ENCODE results near the gene HOXC5. TPM values are rescaled to one million over a fixed set of nuclear protein-coding genes. Genes with fewer than 3 reads are reported as not detected.
A peak's percentile ranks its signal among the peaks of the same experiment; 100 is the strongest.

Gene HOXC5
- total and polyA plus RNA-seq, 2 donors (not counting 1 experiment from before 2014, with no cell fraction given), result not detected

GRCh38 chr12:54029529-54030441 is 3.1 kb upstream of the HOXC5 start:
- no peak overlapping the region for H2AFZ ChIP-seq (ENCODE audit: insufficient read depth, low read depth, low read length, poor library complexity, severe bottlenecking)
- peaks cover 0 to 96% (median 78%) of the 10 kb centered on the region in 4 experiments for H3K27me3 ChIP-seq (replicated peaks in 1 of 4; ENCODE audit: control extremely low read depth in 1 of 4, control insufficient read depth in 3 of 4, insufficient read depth in 4 of 4, low read length in 3 of 4)
- no peak overlapping the region for H3K4me3 Mint-ChIP-seq
- H3K4me1 Mint-ChIP-seq, result peaks cover 30% of the 10 kb centered on the region
- TF ChIP-seq EZH2 (IDR thresholded peaks at IDR 0.05; ENCODE audit: borderline replicate concordance, insufficient read depth, low read depth, low read length, poor library complexity, severe bottlenecking), result no peak
- TF ChIP-seq, protein P1, sequence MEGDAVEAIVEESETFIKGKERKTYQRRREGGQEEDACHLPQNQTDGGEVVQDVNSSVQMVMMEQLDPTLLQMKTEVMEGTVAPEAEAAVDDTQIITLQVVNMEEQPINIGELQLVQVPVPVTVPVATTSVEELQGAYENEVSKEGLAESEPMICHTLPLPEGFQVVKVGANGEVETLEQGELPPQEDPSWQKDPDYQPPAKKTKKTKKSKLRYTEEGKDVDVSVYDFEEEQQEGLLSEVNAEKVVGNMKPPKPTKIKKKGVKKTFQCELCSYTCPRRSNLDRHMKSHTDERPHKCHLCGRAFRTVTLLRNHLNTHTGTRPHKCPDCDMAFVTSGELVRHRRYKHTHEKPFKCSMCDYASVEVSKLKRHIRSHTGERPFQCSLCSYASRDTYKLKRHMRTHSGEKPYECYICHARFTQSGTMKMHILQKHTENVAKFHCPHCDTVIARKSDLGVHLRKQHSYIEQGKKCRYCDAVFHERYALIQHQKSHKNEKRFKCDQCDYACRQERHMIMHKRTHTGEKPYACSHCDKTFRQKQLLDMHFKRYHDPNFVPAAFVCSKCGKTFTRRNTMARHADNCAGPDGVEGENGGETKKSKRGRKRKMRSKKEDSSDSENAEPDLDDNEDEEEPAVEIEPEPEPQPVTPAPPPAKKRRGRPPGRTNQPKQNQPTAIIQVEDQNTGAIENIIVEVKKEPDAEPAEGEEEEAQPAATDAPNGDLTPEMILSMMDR (IDR thresholded peaks at IDR 0.05), result no peak
- H3K4me2 ChIP-seq (replicated peaks; ENCODE audit: low read depth, low read length, poor library complexity, severe bottlenecking), result peak overlapping the region; percentile 18
- no peaks in the 10 kb centered on the region for H3K36me3 ChIP-seq (replicated peaks in 1 of 2; ENCODE audit: control extremely low read depth in 1 of 2, control insufficient read depth in 1 of 2, extremely low read depth in 1 of 2, insufficient read depth in 2 of 2, low read length in 1 of 2)
- peaks cover 0 to 51% (median 6%) of the 10 kb centered on the region in 3 donors for H3K9me3 ChIP-seq (ENCODE audit: control extremely low read depth in 1 of 3, control insufficient read depth in 2 of 3, insufficient read depth in 1 of 3, low read length in 2 of 3)
- H3K27ac ChIP-seq (ENCODE audit: low read length in 2 of 2), result no peak overlapping the region
- peak; percentile 39 for DNase-seq
- ATAC-seq (ENCODE audit: low read depth), result no peak
- no peak overlapping the region for H3K9ac ChIP-seq (ENCODE audit: low read length)
- POLR2A ChIA-PET, result no interaction called here
- H3K9me3 Mint-ChIP-seq (ENCODE audit: insufficient read depth), result no peaks in the 10 kb centered on the region
- peaks cover 70% of the 10 kb centered on the region for H3K27me3 Mint-ChIP-seq
- no peak overlapping the region for H3K27ac Mint-ChIP-seq
- CTCF ChIA-PET, result interaction anchor here (0.7 to 4.3 kb wide), 8 partner anchors 19 to 183 kb away, joined by 3 to 151 read pairs (median 3); partner anchors contain the start of genes HOXC8 and SMUG1
- intact Hi-C loops (cut with micrococcal nuclease), result loop anchor here (5.0 kb wide), 2 partner anchors 32 to 62 kb away; no protein-coding TSS in a partner anchor
- 24% methylated on average over 37 of the region's 53 CpGs for WGBS (ENCODE audit: insufficient coverage)
- no peaks in the 10 kb centered on the region for H3K79me2 ChIP-seq (ENCODE audit: control insufficient read depth, insufficient read depth, low read length)
- H3K4me3 ChIP-seq (ENCODE audit: control extremely low read depth in 1 of 5, extremely low read depth in 1 of 5, insufficient read depth in 1 of 5, low read depth in 2 of 5, low read length in 4 of 5), result no peak overlapping the region
- H4K20me1 ChIP-seq (ENCODE audit: control insufficient read depth, insufficient read depth, low read length, poor library complexity, severe bottlenecking), result no peaks in the 10 kb centered on the region
- peaks cover 27 to 52% of the 10 kb centered on the region in 2 donors for H3K4me1 ChIP-seq (ENCODE audit: control insufficient read depth in 2 of 2, insufficient read depth in 2 of 2, low read length in 2 of 2)

DNA sequence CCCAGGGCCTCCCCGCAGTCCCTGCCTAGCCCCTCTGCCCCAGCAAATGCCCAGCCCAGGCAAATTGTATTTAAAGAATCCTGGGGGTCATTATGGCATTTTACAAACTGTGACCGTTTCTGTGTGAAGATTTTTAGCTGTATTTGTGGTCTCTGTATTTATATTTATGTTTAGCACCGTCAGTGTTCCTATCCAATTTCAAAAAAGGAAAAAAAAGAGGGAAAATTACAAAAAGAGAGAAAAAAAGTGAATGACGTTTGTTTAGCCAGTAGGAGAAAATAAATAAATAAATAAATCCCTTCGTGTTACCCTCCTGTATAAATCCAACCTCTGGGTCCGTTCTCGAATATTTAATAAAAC is 2.4 kb upstream of the HOXC5 start:
- Histone ChIP-seq H3K4me1 (ENCODE audit: control insufficient read depth in 2 of 2, insufficient read depth in 2 of 2, low read length in 2 of 2) (peaks cover 28 to 55% of the 10 kb centered on the region in 2 donors), H3K4me3 (ENCODE audit: control extremely low read depth in 1 of 5, extremely low read depth in 1 of 5, insufficient read depth in 1 of 5, low read depth in 2 of 5, low read length in 4 of 5) (no peak overlapping the region), H3K9me3 (ENCODE audit: control extremely low read depth in 1 of 3, control insufficient read depth in 2 of 3, insufficient read depth in 1 of 3, low read length in 2 of 3) (peaks cover 0 to 55% (median 6%) of the 10 kb centered on the region in 3 donors), H3K27ac (ENCODE audit: low read length in 2 of 2) (no peak overlapping the region), H3K4me2 (replicated peaks; ENCODE audit: low read depth, low read length, poor library complexity, severe bottlenecking) (no peak overlapping the region), H3K79me2 (ENCODE audit: control insufficient read depth, insufficient read depth, low read length) (no peaks in the 10 kb centered on the region), H4K20me1 (ENCODE audit: control insufficient read depth, insufficient read depth, low read length, poor library complexity, severe bottlenecking) (no peaks in the 10 kb centered on the region), H3K9ac (ENCODE audit: low read length) (no peak overlapping the region), H3K36me3 (replicated peaks in 1 of 2; ENCODE audit: control extremely low read depth in 1 of 2, control insufficient read depth in 1 of 2, extremely low read depth in 1 of 2, insufficient read depth in 2 of 2, low read length in 1 of 2) (no peaks in the 10 kb centered on the region), H3K27me3 (replicated peaks in 1 of 4; ENCODE audit: control extremely low read depth in 1 of 4, control insufficient read depth in 3 of 4, insufficient read depth in 4 of 4, low read length in 3 of 4) (peaks cover 0 to 98% (median 79%) of the 10 kb centered on the region in 4 experiments), H2AFZ (ENCODE audit: insufficient read depth, low read depth, low read length, poor library complexity, severe bottlenecking) (no peak overlapping the region)
- peaks cover 34% of the 10 kb centered on the region for H3K4me1 Mint-ChIP-seq
- no peak overlapping the region for H3K4me3 Mint-ChIP-seq
- no CpG with 5 or more reads among the region's 7 CpGs for WGBS (ENCODE audit: insufficient coverage)
- no peak overlapping the region for H3K27ac Mint-ChIP-seq
- ATAC-seq (ENCODE audit: low read depth) (no peak), DNase-seq (peak; percentile 14)
- ChIA-PET CTCF (interaction anchor here (0.7 to 6.4 kb wide), 10 partner anchors 14 to 186 kb away, joined by 3 to 151 read pairs (median 17); partner anchors contain the start of genes HOXC8 and SMUG1), POLR2A (no interaction called here)
- intact Hi-C loops (cut with micrococcal nuclease), result loop anchor here (5.0 kb wide), 2 partner anchors 33 to 63 kb away; no protein-coding TSS in a partner anchor
- TF ChIP-seq, protein P1 (IDR thresholded peaks at IDR 0.05), result no peak
- TF ChIP-seq EZH2 (IDR thresholded peaks at IDR 0.05; ENCODE audit: borderline replicate concordance, insufficient read depth, low read depth, low read length, poor library complexity, severe bottlenecking), result peak; percentile 14
- H3K9me3 Mint-ChIP-seq (ENCODE audit: insufficient read depth), result no peaks in the 10 kb centered on the region
- H3K27me3 Mint-ChIP-seq, result peaks cover 76% of the 10 kb centered on the region
